Choroid plexus epithelial cell (primary cell): ENCODE measurements around the gene GULP1.

Experiments
- DNase-seq: peaks from one replicate; pipeline ENCODE4 v3.0.0-alpha.2; 2010; ENCODE audit warnings: low read depth
- H3K4me3 ChIP-seq: 2 replicates; pipeline ENCODE4 v1.5.1; 2011; ENCODE audit warnings: low read depth, mild to moderate bottlenecking, control low read depth, low read length, moderate library complexity
- TF ChIP-seq, protein P1 (sequence below): conservative IDR thresholded peaks from 2 replicates; pipeline ENCODE4 v1.5.1; 2011; ENCODE audit warnings: low read depth, mild to moderate bottlenecking, control low read depth, inconsistent platforms, low read length, moderate library complexity

The GULP1 gene

DNA sequence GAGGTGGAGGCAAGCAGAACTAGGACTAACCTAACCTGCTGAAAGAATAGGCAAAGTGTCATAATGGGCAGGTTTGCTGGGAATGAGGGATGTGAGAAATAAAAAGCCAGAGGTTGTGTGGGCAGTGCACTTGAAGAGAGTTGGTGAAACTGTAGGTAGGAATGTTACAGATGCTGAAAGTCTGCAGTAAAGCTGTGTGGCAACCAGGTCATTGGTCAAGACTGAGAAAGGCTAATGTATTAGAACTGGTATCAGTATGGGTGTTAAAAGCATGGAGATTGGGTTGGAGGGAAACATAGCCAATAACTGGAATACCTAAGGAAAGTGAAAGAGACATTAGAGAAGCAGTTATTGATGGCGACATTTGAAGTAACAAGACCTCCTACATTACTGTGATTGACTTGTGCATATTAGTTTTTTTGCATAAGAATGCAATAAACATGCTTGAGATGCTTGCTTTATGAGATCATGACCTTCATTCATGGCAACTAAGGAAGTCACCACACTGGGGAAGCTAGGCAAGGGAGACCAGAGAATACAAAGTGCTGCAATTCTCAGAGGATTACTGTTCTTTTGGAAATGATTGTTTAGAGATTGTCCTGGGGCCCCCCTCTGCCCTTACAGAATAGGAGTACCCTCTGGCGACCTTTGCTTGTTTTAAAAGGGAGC is 11.8 kb downstream of the GULP1 start:
- TF ChIP-seq, protein P1, sequence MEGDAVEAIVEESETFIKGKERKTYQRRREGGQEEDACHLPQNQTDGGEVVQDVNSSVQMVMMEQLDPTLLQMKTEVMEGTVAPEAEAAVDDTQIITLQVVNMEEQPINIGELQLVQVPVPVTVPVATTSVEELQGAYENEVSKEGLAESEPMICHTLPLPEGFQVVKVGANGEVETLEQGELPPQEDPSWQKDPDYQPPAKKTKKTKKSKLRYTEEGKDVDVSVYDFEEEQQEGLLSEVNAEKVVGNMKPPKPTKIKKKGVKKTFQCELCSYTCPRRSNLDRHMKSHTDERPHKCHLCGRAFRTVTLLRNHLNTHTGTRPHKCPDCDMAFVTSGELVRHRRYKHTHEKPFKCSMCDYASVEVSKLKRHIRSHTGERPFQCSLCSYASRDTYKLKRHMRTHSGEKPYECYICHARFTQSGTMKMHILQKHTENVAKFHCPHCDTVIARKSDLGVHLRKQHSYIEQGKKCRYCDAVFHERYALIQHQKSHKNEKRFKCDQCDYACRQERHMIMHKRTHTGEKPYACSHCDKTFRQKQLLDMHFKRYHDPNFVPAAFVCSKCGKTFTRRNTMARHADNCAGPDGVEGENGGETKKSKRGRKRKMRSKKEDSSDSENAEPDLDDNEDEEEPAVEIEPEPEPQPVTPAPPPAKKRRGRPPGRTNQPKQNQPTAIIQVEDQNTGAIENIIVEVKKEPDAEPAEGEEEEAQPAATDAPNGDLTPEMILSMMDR, result no peak
- no peak overlapping the region for H3K4me3 ChIP-seq
- DNase-seq, result peak; percentile 75

DNA sequence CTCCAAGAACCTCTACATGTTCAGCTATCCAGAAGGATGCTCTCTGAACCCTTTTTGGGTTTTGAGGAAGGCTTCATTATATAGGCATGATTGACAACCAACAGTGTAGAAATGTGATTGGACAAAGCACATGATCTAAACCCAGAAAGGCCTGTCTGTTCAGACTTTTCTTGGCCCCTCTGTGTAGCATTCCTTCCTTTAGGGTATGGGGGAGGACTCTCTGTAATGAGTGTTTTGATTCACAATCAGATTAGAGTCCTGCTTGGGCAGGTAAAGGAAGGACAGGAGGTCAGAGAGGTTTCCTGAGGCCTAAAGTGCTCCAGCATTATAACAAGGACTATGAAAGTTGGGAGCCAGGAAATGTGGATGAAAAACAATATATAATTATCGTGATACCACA is 13.6 kb downstream of the GULP1 start:
- no peak overlapping the region for H3K4me3 ChIP-seq
- no peak for DNase-seq
- TF ChIP-seq, protein P1, result no peak

GRCh38 chr2:188306271-188306670 is 14.6 kb downstream of the GULP1 start:
- no peak overlapping the region for H3K4me3 ChIP-seq
- TF ChIP-seq, protein P1, result no peak
- peak; percentile 72 for DNase-seq

DNA sequence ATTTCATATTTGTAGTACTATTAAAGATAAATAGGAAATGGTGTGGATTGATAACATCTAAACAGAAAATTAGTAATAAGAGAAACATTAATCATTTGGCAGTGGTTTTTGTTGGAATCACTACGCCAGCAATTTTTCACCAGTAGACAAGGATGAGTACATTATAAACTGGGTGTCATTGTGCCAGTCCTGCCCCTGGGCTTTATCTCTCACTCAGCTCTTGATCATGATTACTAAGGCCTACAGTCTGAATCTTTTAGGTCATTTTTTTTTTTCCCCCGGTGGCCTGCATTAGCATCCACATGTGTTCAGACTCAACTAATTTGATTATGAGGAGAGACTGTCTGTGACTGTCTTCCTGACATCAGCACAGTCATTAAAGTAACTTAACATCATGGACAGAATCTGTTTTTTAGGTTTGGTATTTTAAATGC is 16.2 kb downstream of the GULP1 start:
- DNase-seq, result no peak
- TF ChIP-seq, protein P1, result no peak
- H3K4me3 ChIP-seq, result no peak overlapping the region

- no peak for DNase-seq
- TF ChIP-seq, protein P1, result no peak
- H3K4me3 ChIP-seq, result no peak overlapping the region
Observed at GRCh38 chr2:188308483-188308882, 16.8 kb downstream of the GULP1 start.

DNA sequence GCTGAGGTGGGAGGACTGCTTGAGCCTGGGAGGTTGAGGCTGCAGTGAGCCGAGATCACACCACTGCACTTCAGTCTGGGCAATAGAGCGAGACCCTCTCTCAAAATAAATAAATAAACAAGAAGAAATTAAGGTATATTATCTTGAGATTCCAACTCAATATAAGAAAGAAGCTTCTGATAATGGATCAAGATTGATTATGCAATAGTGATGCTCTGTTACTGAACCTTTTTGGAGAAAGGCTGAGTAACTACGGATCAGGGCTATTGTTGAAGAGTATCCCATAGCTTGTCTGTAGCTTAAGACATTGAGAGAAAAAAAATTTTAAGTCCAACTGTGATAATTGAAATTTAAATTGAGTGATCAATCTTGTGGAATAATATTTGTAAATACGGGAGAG is 17.7 kb downstream of the GULP1 start:
- DNase-seq, result no peak
- TF ChIP-seq, protein P1, result no peak
- no peak overlapping the region for H3K4me3 ChIP-seq
